Endometrium (tissue), 2 donors: ENCODE results near the gene PALMD.

Source experiments
- FAIRE-seq: peaks from 2 replicates; lab custom pipeline; 2012; peaks lifted over from hg19 to GRCh38; lab: Jason Lieb, UNC
- donor health status: control.
- donor health status: control.

The PALMD gene

GRCh38 chr1:99660496-99660895, 14.6 kb downstream of the PALMD start:
- no peak for FAIRE-seq

GRCh38 chr1:99661780-99662179, 15.9 kb downstream of the PALMD start:
- FAIRE-seq: no peak

- FAIRE-seq: peak; percentile 98
These were observed 16.7 kb downstream of the PALMD start for GRCh38 chr1:99662539-99663080.

- no peak for FAIRE-seq
These were observed 17.6 kb downstream of the PALMD start for GRCh38 chr1:99663501-99663900.

GRCh38 chr1:99665212-99665611, 19.3 kb downstream of the PALMD start:
- FAIRE-seq: no peak

- FAIRE-seq: no peak
These were observed 23.5 kb downstream of the PALMD start for GRCh38 chr1:99669376-99669775.

- FAIRE-seq: no peak
These were observed 23.9 kb downstream of the PALMD start for GRCh38 chr1:99669821-99670220.

GRCh38 chr1:99670583-99670982, 24.7 kb downstream of the PALMD start:
- no peak for FAIRE-seq

GRCh38 chr1:99672038-99672437, 26.1 kb downstream of the PALMD start:
- no peak for FAIRE-seq

GRCh38 chr1:99672530-99673213, 26.8 kb downstream of the PALMD start:
- FAIRE-seq: no peak

- peak; percentile 77 for FAIRE-seq
These were observed 27.4 kb downstream of the PALMD start for GRCh38 chr1:99673315-99673714.

- peak; percentile 15 for FAIRE-seq
These were observed 28.5 kb downstream of the PALMD start for GRCh38 chr1:99674115-99675064.

GRCh38 chr1:99675292-99675691, 29.4 kb downstream of the PALMD start:
- no peak for FAIRE-seq

- no peak for FAIRE-seq
These were observed 30.1 kb downstream of the PALMD start for GRCh38 chr1:99675994-99676393.

- FAIRE-seq: no peak
These were observed 31.0 kb downstream of the PALMD start for GRCh38 chr1:99676876-99677275.

- no peak for FAIRE-seq
These were observed 31.5 kb downstream of the PALMD start for GRCh38 chr1:99677416-99677815.

- no peak for FAIRE-seq
These were observed 34.4 kb downstream of the PALMD start for GRCh38 chr1:99680270-99680669.

GRCh38 chr1:99681583-99681982, 35.7 kb downstream of the PALMD start:
- no peak for FAIRE-seq

- FAIRE-seq: peak; percentile 90
These were observed 36.4 kb downstream of the PALMD start for GRCh38 chr1:99682291-99682751.

GRCh38 chr1:99685516-99686180, 39.7 kb downstream of the PALMD start:
- no peak for FAIRE-seq

- no peak for FAIRE-seq
These were observed 45.3 kb downstream of the PALMD start for GRCh38 chr1:99691175-99691574.

- no peak for FAIRE-seq
These were observed 50.7 kb downstream of the PALMD start for GRCh38 chr1:99696616-99697015.
